SJSA1 (cell line): Measurements from ENCODE around the gene IDH2. TPM values are rescaled to one million over a fixed set of nuclear protein-coding genes. Genes with fewer than 3 reads are reported as not detected.

Source experiments
- DNase-seq, 2 experiments: peaks; one replicate each; pipeline ENCODE4 v3.0.0-alpha.2; 2015 to 2020; ENCODE audit warnings: low spot score in 2 of 2, low read depth in 1 of 2
- H3K27ac ChIP-seq: fragments of 250-450 bp; sonication (Bioruptor Pico); 2 replicates; pipeline ENCODE4 v1.5.1; 2020; ENCODE audit warnings: mild to moderate bottlenecking, moderate library complexity
- H3K27me3 ChIP-seq: fragments of 250-450 bp; sonication (Bioruptor Pico); replicated peaks from 2 replicates; pipeline ENCODE4 v1.5.1; 2020; ENCODE audit warnings: mild to moderate bottlenecking, moderate library complexity
- H3K36me3 ChIP-seq: fragments of 250-450 bp; sonication (Bioruptor Pico); 2 replicates; pipeline ENCODE4 v1.5.1; 2020; ENCODE audit warnings: mild to moderate bottlenecking
- H3K4me1 ChIP-seq: fragments of 250-450 bp; sonication (Bioruptor Pico); replicated peaks from 2 replicates; pipeline ENCODE4 v1.6.1; 2021; ENCODE audit warnings: mild to moderate bottlenecking
- H3K4me3 ChIP-seq: fragments of 250-450 bp; sonication (Bioruptor Pico); 2 replicates; pipeline ENCODE4 v1.5.1; 2020; ENCODE audit warnings: mild to moderate bottlenecking
- H3K9me3 ChIP-seq: fragments of 250-450 bp; sonication (Bioruptor Pico); replicated peaks from 2 replicates; pipeline ENCODE4 v1.5.1; 2020; ENCODE audit warnings: mild to moderate bottlenecking
- total RNA-seq: library from RNA; depleted of rRNA; stranded (reverse); fragments of >200 nt; shearing (Covaris generic); gene quantifications from 2 replicates; pipeline ENCODE4 v1.2.3, GENCODE V29; 2014

The IDH2 gene
- total RNA-seq, 1 experiment from 2014 or later: 66.6 TPM

GRCh38 chr15:90060797-90061196 is 41.5 kb downstream of the IDH2 start:
- Histone ChIP-seq H3K36me3 (no peaks in the 10 kb centered on the region), H3K4me3 (no peak overlapping the region), H3K9me3 (no peaks in the 10 kb centered on the region), H3K27me3 (no peaks in the 10 kb centered on the region), H3K27ac (no peak overlapping the region), H3K4me1 (no peaks in the 10 kb centered on the region)
- no peak for DNase-seq

GRCh38 chr15:90059208-90059985 is 42.9 kb downstream of the IDH2 start:
- H3K27me3 ChIP-seq: no peaks in the 10 kb centered on the region
- no peaks in the 10 kb centered on the region for H3K9me3 ChIP-seq
- H3K4me3 ChIP-seq: no peak overlapping the region
- no peaks in the 10 kb centered on the region for H3K4me1 ChIP-seq
- H3K27ac ChIP-seq: no peak overlapping the region
- DNase-seq: no peak
- no peaks in the 10 kb centered on the region for H3K36me3 ChIP-seq

- H3K9me3 ChIP-seq: no peaks in the 10 kb centered on the region
- H3K4me3 ChIP-seq: no peak overlapping the region
- H3K4me1 ChIP-seq: no peaks in the 10 kb centered on the region
- no peak overlapping the region for H3K27ac ChIP-seq
- H3K36me3 ChIP-seq: no peaks in the 10 kb centered on the region
- no peaks in the 10 kb centered on the region for H3K27me3 ChIP-seq
- DNase-seq: no peak
These were observed 43.5 kb downstream of the IDH2 start for GRCh38 chr15:90058775-90059174.

GRCh38 chr15:90058308-90058707 is 44.0 kb downstream of the IDH2 start:
- H3K4me1 ChIP-seq: no peaks in the 10 kb centered on the region
- no peak overlapping the region for H3K4me3 ChIP-seq
- H3K27ac ChIP-seq: no peak overlapping the region
- H3K9me3 ChIP-seq: no peaks in the 10 kb centered on the region
- DNase-seq: no peak
- H3K36me3 ChIP-seq: no peaks in the 10 kb centered on the region
- H3K27me3 ChIP-seq: no peaks in the 10 kb centered on the region

- H3K36me3 ChIP-seq: no peaks in the 10 kb centered on the region
- no peak overlapping the region for H3K4me3 ChIP-seq
- no peaks in the 10 kb centered on the region for H3K9me3 ChIP-seq
- DNase-seq: no peak
- no peaks in the 10 kb centered on the region for H3K27me3 ChIP-seq
- no peaks in the 10 kb centered on the region for H3K4me1 ChIP-seq
- H3K27ac ChIP-seq: no peak overlapping the region
These were observed 45.7 kb downstream of the IDH2 start for GRCh38 chr15:90056529-90056928.

- Histone ChIP-seq H3K4me1 (no peaks in the 10 kb centered on the region), H3K9me3 (no peaks in the 10 kb centered on the region), H3K4me3 (no peak overlapping the region), H3K27ac (no peak overlapping the region), H3K36me3 (no peaks in the 10 kb centered on the region), H3K27me3 (no peaks in the 10 kb centered on the region)
- DNase-seq: no peak
These were observed 47.1 kb downstream of the IDH2 start for GRCh38 chr15:90055182-90055581.

- no peak overlapping the region for H3K27ac ChIP-seq
- H3K4me1 ChIP-seq: no peaks in the 10 kb centered on the region
- no peak overlapping the region for H3K4me3 ChIP-seq
- no peak for DNase-seq
- no peaks in the 10 kb centered on the region for H3K36me3 ChIP-seq
- H3K9me3 ChIP-seq: no peaks in the 10 kb centered on the region
- H3K27me3 ChIP-seq: no peaks in the 10 kb centered on the region
These were observed 47.6 kb downstream of the IDH2 start for GRCh38 chr15:90054618-90055097.

GRCh38 chr15:90053685-90054466 is 48.4 kb downstream of the IDH2 start:
- no peak for DNase-seq

GRCh38 chr15:90051874-90052273 is 50.4 kb downstream of the IDH2 start:
- DNase-seq: no peak
- no peaks in the 10 kb centered on the region for H3K4me1 ChIP-seq
- H3K36me3 ChIP-seq: no peaks in the 10 kb centered on the region
- no peak overlapping the region for H3K27ac ChIP-seq
- H3K27me3 ChIP-seq: no peaks in the 10 kb centered on the region
- H3K9me3 ChIP-seq: no peaks in the 10 kb centered on the region
- no peak overlapping the region for H3K4me3 ChIP-seq

More at GRCh38 chr15:90053685-90054466, 48.4 kb downstream of the IDH2 start:
- Histone ChIP-seq H3K9me3 (no peaks in the 10 kb centered on the region), H3K36me3 (no peaks in the 10 kb centered on the region), H3K4me3 (no peak overlapping the region), H3K27ac (no peak overlapping the region), H3K27me3 (no peaks in the 10 kb centered on the region), H3K4me1 (no peaks in the 10 kb centered on the region)

GRCh38 chr15:90049666-90050604 is 52.3 kb downstream of the IDH2 start:
- H3K36me3 ChIP-seq: no peaks in the 10 kb centered on the region
- H3K4me1 ChIP-seq: no peaks in the 10 kb centered on the region
- H3K27ac ChIP-seq: no peak overlapping the region
- no peaks in the 10 kb centered on the region for H3K9me3 ChIP-seq
- DNase-seq: no peak
- H3K4me3 ChIP-seq: no peak overlapping the region
- no peaks in the 10 kb centered on the region for H3K27me3 ChIP-seq

- Histone ChIP-seq H3K4me1 (no peaks in the 10 kb centered on the region), H3K4me3 (no peak overlapping the region), H3K36me3 (no peaks in the 10 kb centered on the region)
These were observed 53.2 kb downstream of the IDH2 start for GRCh38 chr15:90049030-90049429.

GRCh38 chr15:90047956-90048575 is 54.2 kb downstream of the IDH2 start:
- no peaks in the 10 kb centered on the region for H3K36me3 ChIP-seq
- no peaks in the 10 kb centered on the region for H3K9me3 ChIP-seq
- H3K27ac ChIP-seq: no peak overlapping the region
- no peaks in the 10 kb centered on the region for H3K27me3 ChIP-seq
- no peak overlapping the region for H3K4me3 ChIP-seq
- no peak for DNase-seq
- no peaks in the 10 kb centered on the region for H3K4me1 ChIP-seq

More at GRCh38 chr15:90049030-90049429, 53.2 kb downstream of the IDH2 start:
- DNase-seq: no peak
- Histone ChIP-seq H3K27me3 (no peaks in the 10 kb centered on the region), H3K27ac (no peak overlapping the region), H3K9me3 (no peaks in the 10 kb centered on the region)

GRCh38 chr15:90046911-90047392 is 55.3 kb downstream of the IDH2 start:
- no peak overlapping the region for H3K27ac ChIP-seq
- no peaks in the 10 kb centered on the region for H3K9me3 ChIP-seq
- no peaks in the 10 kb centered on the region for H3K36me3 ChIP-seq
- no peak for DNase-seq
- H3K4me1 ChIP-seq: no peaks in the 10 kb centered on the region
- no peaks in the 10 kb centered on the region for H3K27me3 ChIP-seq
- no peak overlapping the region for H3K4me3 ChIP-seq
